ENCODE data around the gene TMEM178B. TPM values are rescaled to one million over a fixed set of nuclear protein-coding genes. Genes with fewer than 3 reads are reported as not detected.
"Not testable (repeated sequence)": the region's sequence is repeated elsewhere in the genome, so short reads cannot be mapped to it uniquely, and the experiment has no call there.

Gene TMEM178B
- total RNA-seq, 1 donor from 2014 or later: 2.2 TPM

DNA sequence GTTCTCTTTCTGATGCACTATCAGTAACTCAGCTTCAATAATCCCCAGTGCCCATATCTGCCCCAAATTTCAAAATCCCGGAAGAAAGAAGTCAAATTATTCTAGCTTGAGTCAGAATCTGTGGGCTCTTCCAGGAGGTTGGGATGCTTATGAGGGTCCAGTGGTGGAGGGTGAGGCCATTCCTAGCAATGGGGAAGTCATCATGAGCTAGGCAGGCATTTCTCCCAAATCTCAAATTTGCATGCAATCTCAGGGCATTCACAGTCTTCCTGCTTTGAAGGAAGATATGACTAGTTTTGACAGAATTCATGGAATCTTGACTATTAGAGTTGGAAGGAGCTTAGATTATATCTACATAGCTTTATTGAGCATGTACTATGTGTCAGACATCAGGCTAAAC lies 313.0 kb downstream of the TMEM178B start:
- no peak for DNase-seq (ENCODE audit: low spot score)

DNA sequence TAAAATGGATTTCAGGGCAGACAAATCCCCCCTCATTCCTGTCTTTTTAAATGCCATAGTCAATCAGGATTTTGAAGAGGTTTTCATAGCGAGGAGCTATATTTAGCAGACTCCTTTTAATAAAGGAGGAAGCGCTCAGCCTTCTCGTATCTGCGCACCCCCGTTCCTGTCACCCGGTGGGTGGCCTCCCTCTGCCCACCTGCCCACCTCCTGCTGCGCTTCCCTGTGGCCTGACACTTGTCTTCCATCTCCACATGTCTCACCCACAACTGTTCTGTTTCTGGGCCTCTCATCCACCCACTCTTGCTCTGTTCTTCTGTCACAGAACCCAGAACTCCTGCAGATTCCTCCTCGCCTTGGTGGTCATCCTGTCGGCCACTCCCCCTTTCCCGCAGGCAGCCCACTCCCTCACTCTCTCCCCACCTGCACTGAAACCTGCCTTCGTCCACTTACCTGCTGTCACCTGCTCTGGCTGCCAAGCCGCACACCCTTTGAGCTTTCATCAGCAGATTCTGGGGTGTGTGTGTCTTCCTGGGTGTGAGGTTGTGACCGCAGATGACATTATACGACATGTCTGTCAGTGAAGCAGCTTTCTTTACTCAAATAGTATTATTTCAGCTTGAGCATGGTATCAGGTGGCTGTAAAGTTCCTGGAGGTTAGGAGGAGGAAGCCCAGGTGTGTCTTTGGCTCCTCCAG lies 313.8 kb downstream of the TMEM178B start:
- DNase-seq (ENCODE audit: low spot score): no peak

DNA sequence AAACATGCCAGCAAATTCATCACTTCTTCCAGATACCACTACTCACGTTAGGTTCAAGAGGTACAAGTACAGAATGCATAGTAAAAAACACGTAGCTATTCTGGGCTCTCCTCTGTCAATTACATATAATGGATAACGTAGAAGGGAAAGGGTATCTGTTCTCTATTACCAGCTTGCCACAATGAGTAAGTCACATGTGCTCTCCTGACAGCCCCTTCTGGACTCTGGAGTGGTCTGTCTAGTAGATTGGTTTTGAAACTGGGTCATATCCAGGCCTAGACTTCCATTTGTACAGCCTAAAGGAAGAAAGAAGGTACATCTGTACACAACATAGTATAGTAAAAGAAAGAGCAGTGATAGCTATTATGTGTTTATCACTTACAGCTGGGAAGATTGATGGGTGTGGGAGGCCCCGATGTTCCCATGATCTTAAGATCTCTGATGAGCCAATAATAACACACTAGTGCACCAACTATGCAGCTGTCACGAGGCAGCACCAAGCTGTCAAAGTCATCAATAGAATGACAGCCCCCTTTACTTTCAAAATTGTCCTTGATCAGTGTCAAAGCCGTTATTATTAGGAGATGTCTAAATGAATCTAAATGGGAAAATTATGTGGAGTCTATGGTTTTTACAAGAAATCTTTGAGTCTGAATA lies 315.4 kb downstream of the TMEM178B start:
- DNase-seq (ENCODE audit: low spot score): no peak

- no peak for DNase-seq (ENCODE audit: low spot score)
Observed at GRCh38 chr7:141390339-141390738, 316.5 kb downstream of the TMEM178B start.

DNA sequence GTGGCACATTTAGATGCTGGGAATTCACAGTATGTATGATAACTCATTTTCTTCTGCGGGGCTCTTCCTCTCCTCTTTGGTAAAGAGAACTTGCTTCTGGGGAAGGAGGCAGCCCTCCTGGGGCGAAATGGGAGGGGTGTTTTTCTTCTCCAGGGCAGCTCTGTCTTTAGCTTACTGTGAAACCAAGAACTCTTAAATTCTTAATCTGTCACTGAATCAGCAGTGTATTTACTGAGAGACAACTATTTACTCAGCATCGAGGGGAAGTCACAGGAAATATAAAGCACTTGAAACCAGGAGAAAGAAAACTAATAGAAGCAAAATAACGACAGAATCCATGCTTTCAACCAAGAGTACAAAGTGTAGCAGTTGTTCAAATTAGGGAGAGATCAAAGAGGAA lies 319.2 kb downstream of the TMEM178B start:
- DNase-seq (ENCODE audit: low spot score): no peak

DNA sequence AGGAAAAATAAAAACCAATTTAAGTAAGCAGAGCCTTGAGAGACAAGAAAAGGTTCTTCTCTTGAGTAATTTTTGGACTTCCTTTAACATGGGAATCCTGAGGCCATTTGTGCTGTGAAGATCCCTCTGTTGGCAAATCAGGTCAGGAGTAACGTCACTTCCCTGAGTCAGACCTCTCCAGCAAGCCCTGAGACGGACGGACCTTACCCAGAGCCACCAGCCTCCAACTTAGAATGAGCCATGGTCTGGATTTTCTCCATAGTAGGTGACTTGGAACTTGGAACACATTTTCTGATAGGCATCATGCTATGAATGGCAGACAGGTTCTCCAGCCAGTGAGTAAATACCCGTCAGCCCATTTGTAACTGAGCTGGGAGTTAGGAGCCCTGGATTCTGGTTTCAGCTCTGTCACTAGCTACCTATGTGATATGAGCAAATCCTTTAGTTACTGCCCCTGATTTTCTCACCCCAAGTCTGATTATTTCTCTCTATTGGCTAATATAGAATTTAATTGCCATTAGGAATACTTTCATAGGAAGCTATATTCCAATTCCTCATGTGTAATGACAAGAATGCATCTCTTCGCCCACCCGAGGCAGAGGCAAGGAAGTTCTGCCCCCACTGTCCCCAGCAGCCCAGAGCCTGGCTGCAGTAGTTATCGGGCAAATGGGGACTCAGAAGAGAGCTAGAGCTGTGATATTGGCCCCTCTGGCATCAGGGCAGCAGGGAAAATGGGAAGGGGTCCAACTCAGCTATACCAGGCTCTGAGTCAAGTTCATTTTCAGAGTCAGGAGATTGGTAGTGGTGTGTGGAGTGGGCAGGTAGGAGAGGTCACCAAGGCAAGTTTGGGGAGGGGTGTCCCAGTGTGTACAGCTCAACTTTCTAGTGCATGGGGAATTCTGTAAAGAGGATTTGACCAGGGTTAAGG lies 323.6 kb downstream of the TMEM178B start:
- DNase-seq (ENCODE audit: low spot score): no peak

GRCh38 chr7:141400356-141400755 lies 326.5 kb downstream of the TMEM178B start:
- no peak for DNase-seq (ENCODE audit: low spot score)

GRCh38 chr7:141402277-141402996 lies 328.6 kb downstream of the TMEM178B start:
- no peak for DNase-seq (ENCODE audit: low spot score)

DNA sequence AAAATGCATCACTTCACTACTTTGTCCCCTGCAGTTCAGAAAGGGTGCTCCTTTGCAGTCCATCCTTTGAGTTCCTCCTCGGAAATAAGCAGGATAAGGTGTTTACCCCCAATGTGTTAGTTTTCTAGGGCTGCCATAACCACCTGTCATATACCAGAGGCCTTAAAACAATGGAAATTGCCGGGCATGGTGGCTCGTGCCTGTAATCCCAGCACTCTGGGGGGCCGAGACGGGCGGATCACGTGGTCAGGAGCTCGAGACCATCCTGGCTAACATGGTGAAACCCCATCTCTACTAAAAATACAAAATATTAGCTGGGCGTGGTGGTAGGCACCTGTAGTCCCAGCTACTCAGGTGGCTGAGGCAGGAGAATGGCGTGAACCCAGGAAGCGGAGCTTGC lies 330.0 kb downstream of the TMEM178B start:
- not testable (repeated sequence) for DNase-seq (ENCODE audit: low spot score)

GRCh38 chr7:141406347-141406746 lies 332.5 kb downstream of the TMEM178B start:
- DNase-seq (ENCODE audit: low spot score): no peak

GRCh38 chr7:141407893-141408292 lies 334.0 kb downstream of the TMEM178B start:
- DNase-seq (ENCODE audit: low spot score): no peak

- DNase-seq (ENCODE audit: low spot score): no peak
Observed at GRCh38 chr7:141408440-141408839, 334.6 kb downstream of the TMEM178B start.

GRCh38 chr7:141409219-141409618 lies 335.4 kb downstream of the TMEM178B start:
- no peak for DNase-seq (ENCODE audit: low spot score)

GRCh38 chr7:141409801-141410329 lies 336.0 kb downstream of the TMEM178B start:
- no peak for DNase-seq (ENCODE audit: low spot score)

DNA sequence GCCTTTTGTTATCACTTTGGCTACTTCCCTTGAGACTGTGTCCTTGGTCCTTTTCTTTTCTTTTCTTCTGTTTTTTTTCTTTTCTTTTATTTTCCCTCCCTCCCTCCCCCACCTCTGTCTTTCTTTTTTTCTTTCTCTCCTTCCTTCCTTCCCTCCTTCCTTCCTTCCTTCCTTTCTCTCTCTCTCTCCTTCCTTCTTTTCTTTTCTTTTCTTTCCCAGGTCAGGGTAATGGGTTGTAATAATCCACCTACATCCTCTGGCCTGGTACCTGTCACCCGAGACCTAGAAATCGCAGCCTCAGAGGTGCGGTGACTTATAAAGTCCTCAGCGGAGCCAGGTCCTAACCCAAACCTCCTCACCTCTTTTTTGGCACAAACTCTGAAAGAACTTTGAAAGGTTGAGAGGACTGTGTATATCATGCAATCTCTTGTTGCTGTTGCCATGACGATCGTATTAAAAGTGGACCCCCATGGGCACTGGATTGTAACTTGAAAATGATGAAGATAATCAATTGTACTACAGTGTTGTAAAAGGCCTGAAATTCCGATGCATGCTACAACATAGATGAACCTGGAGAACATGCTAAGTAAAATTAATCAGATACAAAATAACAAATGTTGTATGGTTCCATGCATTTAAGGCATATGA lies 336.6 kb downstream of the TMEM178B start:
- DNase-seq (ENCODE audit: low spot score): no peak

DNA sequence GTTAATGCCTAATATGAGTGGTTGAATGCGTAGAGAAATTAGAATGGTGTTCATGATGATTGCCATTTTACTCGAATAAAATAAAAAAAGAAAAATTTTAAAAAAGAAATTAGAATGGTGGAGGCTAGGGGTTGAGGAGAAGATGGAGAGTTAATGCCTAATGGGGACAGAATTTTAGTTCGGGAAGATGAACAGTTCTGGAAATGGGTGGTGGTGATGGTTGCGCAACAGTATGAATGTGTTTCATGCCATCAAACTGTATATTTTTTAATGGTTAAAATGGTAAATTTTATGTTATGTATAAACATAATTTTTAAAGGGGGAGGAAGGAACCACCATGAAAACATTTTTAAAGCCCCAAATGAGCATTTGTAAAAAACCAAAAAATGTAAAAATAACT lies 337.3 kb downstream of the TMEM178B start:
- no peak for DNase-seq (ENCODE audit: low spot score)

DNA sequence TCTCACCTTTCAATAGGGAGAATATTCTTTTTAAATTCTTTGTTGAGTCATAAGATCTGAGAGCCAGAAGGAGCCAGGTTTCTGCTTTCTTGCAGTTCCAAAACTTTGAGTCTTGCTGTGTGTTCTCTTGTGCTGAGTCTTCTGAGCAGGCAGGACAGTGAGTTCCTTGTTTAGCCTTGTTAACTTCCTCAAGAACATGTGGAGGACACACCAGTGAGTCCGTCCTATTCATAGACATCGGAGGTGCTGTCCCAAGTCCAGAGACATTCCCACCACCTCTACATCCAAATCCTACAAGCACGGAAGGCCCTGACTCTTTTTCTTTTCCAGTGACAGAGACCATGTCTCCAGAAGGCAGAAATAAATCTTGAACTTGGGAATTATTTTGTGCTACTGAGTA lies 342.1 kb downstream of the TMEM178B start:
- no peak for DNase-seq (ENCODE audit: low spot score)

DNA sequence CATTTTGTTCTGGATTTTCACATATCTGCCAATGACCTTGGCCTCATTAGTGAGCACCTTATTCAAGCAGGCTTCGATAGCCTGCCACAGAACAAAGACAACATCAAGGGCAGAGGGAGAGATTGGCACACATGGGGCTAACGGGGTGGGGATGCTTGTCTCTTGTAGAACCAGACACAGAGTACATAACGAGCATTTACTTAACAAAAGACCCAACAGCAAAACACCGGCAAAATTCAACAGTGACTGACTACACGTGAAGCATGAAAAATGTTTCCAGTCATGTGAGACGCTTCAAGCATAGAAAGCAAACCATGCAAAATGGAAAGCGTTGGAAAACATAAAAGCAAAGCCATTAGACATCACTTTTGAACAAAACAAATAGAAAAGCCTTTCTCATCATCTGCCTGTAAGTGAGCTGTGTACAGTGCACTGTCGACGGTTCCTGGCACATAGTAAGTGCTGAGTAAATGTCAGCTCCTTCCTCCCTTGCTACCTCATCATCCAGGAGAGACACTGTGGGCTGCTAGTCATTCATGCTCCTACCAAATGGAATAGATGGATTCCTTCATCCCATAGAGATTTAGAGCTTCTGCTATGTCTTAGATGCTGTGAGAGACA lies 342.9 kb downstream of the TMEM178B start:
- no peak for DNase-seq (ENCODE audit: low spot score)

GRCh38 chr7:141417506-141417905 lies 343.6 kb downstream of the TMEM178B start:
- no peak for DNase-seq (ENCODE audit: low spot score)

- no peak for DNase-seq (ENCODE audit: low spot score)
Observed at GRCh38 chr7:141418066-141418465, 344.2 kb downstream of the TMEM178B start.

All from umbilical cord (tissue), 2 donors.